HepG2 (cell line): ENCODE measurements around the gene TMEM214. TPM values are rescaled to one million over a fixed set of nuclear protein-coding genes. Genes with fewer than 3 reads are reported as not detected.

Experiments
- ATAD3A ChIP-seq: sonication (generic); formaldehyde crosslinking; IDR thresholded peaks from 2 replicates; pipeline ENCODE4 v1.4.0; 2020; ENCODE audit warnings: missing genetic modification reagents
- EP300 ChIP-seq, 3 experiments: sonication (generic) in 1 of 3; formaldehyde crosslinking in 1 of 3; IDR thresholded peaks; 2 replicates each; pipeline versions ENCODE4 v1.5.1 to v1.6.1; 2011 to 2020; ENCODE audit warnings: low read depth in 2 of 3, low read length in 2 of 3, borderline replicate concordance in 1 of 3, improper control_type of control experiment in 1 of 3, mild to moderate bottlenecking in 1 of 3, missing genetic modification reagents in 1 of 3, moderate library complexity in 1 of 3
- GFI1 ChIP-seq: sonication (generic); formaldehyde crosslinking; IDR thresholded peaks from 2 replicates; pipeline ENCODE4 v1.5.0; 2020; ENCODE audit warnings: missing genetic modification reagents, mild to moderate bottlenecking, borderline replicate concordance
- HDAC6 ChIP-seq: fragments of 200-600 bp; sonication (generic); IDR thresholded peaks from 2 replicates; pipeline ENCODE4 v1.7.0; 2017; ENCODE audit warnings: mild to moderate bottlenecking, antibody characterized with exemption, low read length, low read depth
- IRX3 ChIP-seq: sonication (generic); formaldehyde crosslinking; IDR thresholded peaks from 2 replicates; pipeline ENCODE4 v1.8.1; 2023; ENCODE audit warnings: mild to moderate bottlenecking, low read depth, missing genetic modification reagents, borderline replicate concordance
- MBNL3 ChIP-seq: fragments of 250-450 bp; sonication (Bioruptor Pico); conservative IDR thresholded peaks from 2 replicates; pipeline ENCODE4 v1.8.0; 2022; ENCODE audit warnings: mild to moderate bottlenecking, inconsistent platforms
- MED13 ChIP-seq: sonication (generic); formaldehyde crosslinking; IDR thresholded peaks from 2 replicates; pipeline ENCODE4 v1.5.0; 2020; ENCODE audit warnings: missing genetic modification reagents
- MTA3 ChIP-seq: sonication (generic); formaldehyde crosslinking; IDR thresholded peaks from 2 replicates; pipeline ENCODE4 v1.4.0; 2020; ENCODE audit warnings: missing genetic modification reagents
- PHF8 ChIP-seq: sonication (generic); formaldehyde crosslinking; IDR thresholded peaks from 2 replicates; pipeline ENCODE4 v1.5.0; 2020; ENCODE audit warnings: missing genetic modification reagents
- POLR2AphosphoS2 ChIP-seq: IDR thresholded peaks from 2 replicates; pipeline ENCODE4 v1.6.1; 2011; ENCODE audit warnings: low read depth, low read length, improper control_type of control experiment
- RARG ChIP-seq: sonication (generic); formaldehyde crosslinking; IDR thresholded peaks from 2 replicates; pipeline ENCODE4 v1.4.0; 2020; ENCODE audit warnings: low read depth, mild to moderate bottlenecking, missing genetic modification reagents
- ZNF124 ChIP-seq: sonication (generic); formaldehyde crosslinking; IDR thresholded peaks from 2 replicates; pipeline ENCODE4 v1.4.0; 2020; ENCODE audit warnings: missing genetic modification reagents
- ZNF343 ChIP-seq: sonication (generic); formaldehyde crosslinking; IDR thresholded peaks from 2 replicates; pipeline ENCODE4 v1.4.0; 2020; ENCODE audit warnings: mild to moderate bottlenecking, missing genetic modification reagents
- ZNF441 ChIP-seq: sonication (generic); formaldehyde crosslinking; IDR thresholded peaks from 2 replicates; pipeline ENCODE4 v1.7.0; 2021; ENCODE audit warnings: missing genetic modification reagents, borderline replicate concordance
- ZNF816 ChIP-seq: sonication (generic); formaldehyde crosslinking; IDR thresholded peaks from 2 replicates; pipeline ENCODE4 v1.8.0; 2022; ENCODE audit warnings: missing genetic modification reagents, mild to moderate bottlenecking, borderline replicate concordance
- polyA plus RNA-seq, 8 experiments: library from polyadenylated mRNA; depleted of rRNA in 3 of 8; stranded (reverse) in 7 of 8; unstranded in 1 of 8; fragments of >200 nt; fragmentation: Illumina TruSeq in 4 of 8; extraction: Trizol in 4 of 8; gene quantifications; 2 replicates each; pipeline versions ENCODE4 v1.2.1 to v1.2.3, GENCODE V29; 2011 to 2016; ENCODE audit warnings: low read depth in 4 of 8, missing spikeins in 1 of 8, mixed read lengths in 1 of 8; ENCODE audit not compliant: insufficient read depth in 1 of 8
- total RNA-seq, 5 experiments: library from RNA; depleted of rRNA; stranded (reverse); fragments of >200 nt; fragmentation: Illumina TruSeq; extraction: Trizol; gene quantifications; 2 replicates each; pipeline ENCODE4 v1.2.3, GENCODE V29; 2016; ENCODE audit warnings: low read depth in 1 of 5
- TF ChIP-seq, protein P1 (sequence below): sonication (generic); formaldehyde crosslinking; IDR thresholded peaks from 2 replicates; pipeline ENCODE4 v1.4.0; 2020; ENCODE audit warnings: missing genetic modification reagents
- TF ChIP-seq, protein P2 (sequence below): IDR thresholded peaks from 2 replicates; pipeline ENCODE4 v1.6.1; 2016; ENCODE audit warnings: mild to moderate bottlenecking
- TF ChIP-seq, protein P3 (sequence below): sonication (generic); IDR thresholded peaks from 2 replicates; pipeline ENCODE4 v1.6.1; 2016; ENCODE audit warnings: low read depth, borderline replicate concordance
- TF ChIP-seq, protein P4 (sequence below): sonication (generic); formaldehyde crosslinking; IDR thresholded peaks from 2 replicates; pipeline ENCODE4 v1.8.0; 2023; ENCODE audit warnings: mild to moderate bottlenecking, missing genetic modification reagents
- TF ChIP-seq, protein P5 (sequence below): sonication (generic); formaldehyde crosslinking; IDR thresholded peaks from 2 replicates; pipeline ENCODE4 v1.9.0; 2022; ENCODE audit warnings: low read depth, missing genetic modification reagents
- TF ChIP-seq, protein P6 (sequence below): sonication (generic); formaldehyde crosslinking; IDR thresholded peaks from 2 replicates; pipeline ENCODE4 v1.8.0; 2022; ENCODE audit warnings: mild to moderate bottlenecking, missing genetic modification reagents, moderate library complexity

The TMEM214 gene
- total and polyA plus RNA-seq, 2 of the 13 experiments (the other 11 are each of a cell fraction or from before 2014, with no cell fraction given) = 58.3 to 132 TPM

DNA sequence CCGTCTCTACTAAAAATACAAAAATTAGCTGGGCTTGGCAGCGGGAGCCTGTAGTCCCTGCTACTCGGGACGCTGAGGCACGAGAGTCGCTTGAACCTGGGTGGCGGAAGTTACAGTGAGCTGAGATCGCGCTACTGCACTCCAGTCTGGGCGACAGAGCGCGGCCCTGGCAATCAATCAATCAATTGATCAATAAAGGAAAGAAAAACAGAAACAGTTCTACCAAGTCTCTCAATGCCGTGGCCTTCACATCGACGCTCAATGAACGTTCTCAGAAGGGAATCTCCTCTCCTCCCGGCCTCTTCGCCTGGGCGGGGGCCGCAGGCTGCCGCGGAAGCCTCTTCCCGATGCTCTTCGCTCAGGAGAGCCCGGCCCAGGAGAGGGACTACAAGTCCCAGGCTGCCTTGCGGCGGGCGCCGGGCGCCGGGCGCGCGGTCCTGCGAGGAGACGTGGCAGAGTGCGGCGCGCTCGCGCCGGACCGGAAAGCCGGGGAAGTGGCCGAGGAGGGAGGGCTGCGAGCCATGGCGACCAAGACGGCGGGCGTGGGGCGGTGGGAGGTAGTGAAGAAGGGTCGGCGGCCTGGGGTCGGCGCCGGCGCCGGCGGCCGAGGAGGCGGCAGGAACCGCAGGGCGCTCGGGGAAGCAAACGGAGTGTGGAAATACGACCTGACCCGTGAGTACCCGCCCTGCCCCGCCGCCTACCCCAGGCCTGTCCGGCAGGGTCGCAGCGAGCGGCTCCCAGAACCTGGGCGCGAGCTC lies at the start of gene TMEM214 (continued):
- TF ChIP-seq, protein P1, sequence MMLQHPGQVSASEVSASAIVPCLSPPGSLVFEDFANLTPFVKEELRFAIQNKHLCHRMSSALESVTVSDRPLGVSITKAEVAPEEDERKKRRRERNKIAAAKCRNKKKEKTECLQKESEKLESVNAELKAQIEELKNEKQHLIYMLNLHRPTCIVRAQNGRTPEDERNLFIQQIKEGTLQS (CRISPR knock-in tag) = peak; percentile 21; the same call in 1 of the 2 replicates
- TF ChIP-seq POLR2AphosphoS2 (0 out of 2 replicates have a peak, but pooled peaks have one; percentile 50), ZNF816 (peak; percentile 99), ATAD3A (CRISPR knock-in tag) (no peak), MTA3 (CRISPR knock-in tag) (no peak), IRX3 (CRISPR knock-in tag) (no peak; the same call in 1 of the 2 replicates), ZNF441 (CRISPR knock-in tag) (peak; percentile 19; the same call in 1 of the 2 replicates), EP300 (IDR thresholded peaks at IDR 0.05; ENCODE audit: low read depth in 2 of 2, low read length in 2 of 2) (peak in 1 of 2 experiments; percentile 4; a peak in 1 of 4 replicates), EP300 (CRISPR knock-in tag; IDR thresholded peaks at IDR 0.05; ENCODE audit: borderline replicate concordance) (no peak), GFI1 (CRISPR knock-in tag) (peak; percentile 72), PHF8 (CRISPR knock-in tag) (peak; percentile 93), HDAC6 (no peak), ZNF343 (CRISPR knock-in tag) (peak; percentile 88), MED13 (CRISPR knock-in tag) (peak; percentile 51; the same call in 1 of the 2 replicates), MBNL3 (CRISPR knock-in tag) (no peak), RARG (CRISPR knock-in tag) (0 out of 2 replicates have a peak, but pooled peaks have one; percentile 53), ZNF124 (CRISPR knock-in tag) (peak; percentile 76)
- TF ChIP-seq, protein P2, sequence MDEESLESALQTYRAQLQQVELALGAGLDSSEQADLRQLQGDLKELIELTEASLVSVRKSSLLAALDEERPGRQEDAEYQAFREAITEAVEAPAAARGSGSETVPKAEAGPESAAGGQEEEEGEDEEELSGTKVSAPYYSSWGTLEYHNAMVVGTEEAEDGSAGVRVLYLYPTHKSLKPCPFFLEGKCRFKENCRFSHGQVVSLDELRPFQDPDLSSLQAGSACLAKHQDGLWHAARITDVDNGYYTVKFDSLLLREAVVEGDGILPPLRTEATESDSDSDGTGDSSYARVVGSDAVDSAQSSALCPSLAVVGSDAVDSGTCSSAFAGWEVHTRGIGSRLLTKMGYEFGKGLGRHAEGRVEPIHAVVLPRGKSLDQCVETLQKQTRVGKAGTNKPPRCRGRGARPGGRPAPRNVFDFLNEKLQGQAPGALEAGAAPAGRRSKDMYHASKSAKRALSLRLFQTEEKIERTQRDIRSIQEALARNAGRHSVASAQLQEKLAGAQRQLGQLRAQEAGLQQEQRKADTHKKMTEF (CRISPR knock-in tag) = peak; percentile 88
- TF ChIP-seq, protein P3, sequence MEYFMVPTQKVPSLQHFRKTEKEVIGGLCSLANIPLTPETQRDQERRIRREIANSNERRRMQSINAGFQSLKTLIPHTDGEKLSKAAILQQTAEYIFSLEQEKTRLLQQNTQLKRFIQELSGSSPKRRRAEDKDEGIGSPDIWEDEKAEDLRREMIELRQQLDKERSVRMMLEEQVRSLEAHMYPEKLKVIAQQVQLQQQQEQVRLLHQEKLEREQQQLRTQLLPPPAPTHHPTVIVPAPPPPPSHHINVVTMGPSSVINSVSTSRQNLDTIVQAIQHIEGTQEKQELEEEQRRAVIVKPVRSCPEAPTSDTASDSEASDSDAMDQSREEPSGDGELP = 0 out of 2 replicates have a peak, but pooled peaks have one; percentile 5
- TF ChIP-seq, protein P4, sequence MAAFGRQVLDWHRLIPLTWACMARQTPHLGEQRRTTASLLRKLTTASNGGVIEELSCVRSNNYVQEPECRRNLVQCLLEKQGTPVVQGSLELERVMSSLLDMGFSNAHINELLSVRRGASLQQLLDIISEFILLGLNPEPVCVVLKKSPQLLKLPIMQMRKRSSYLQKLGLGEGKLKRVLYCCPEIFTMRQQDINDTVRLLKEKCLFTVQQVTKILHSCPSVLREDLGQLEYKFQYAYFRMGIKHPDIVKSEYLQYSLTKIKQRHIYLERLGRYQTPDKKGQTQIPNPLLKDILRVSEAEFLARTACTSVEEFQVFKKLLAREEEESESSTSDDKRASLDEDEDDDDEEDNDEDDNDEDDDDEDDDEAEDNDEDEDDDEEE = peak; percentile 90; the same call in 1 of the 2 replicates
- TF ChIP-seq, protein P5, sequence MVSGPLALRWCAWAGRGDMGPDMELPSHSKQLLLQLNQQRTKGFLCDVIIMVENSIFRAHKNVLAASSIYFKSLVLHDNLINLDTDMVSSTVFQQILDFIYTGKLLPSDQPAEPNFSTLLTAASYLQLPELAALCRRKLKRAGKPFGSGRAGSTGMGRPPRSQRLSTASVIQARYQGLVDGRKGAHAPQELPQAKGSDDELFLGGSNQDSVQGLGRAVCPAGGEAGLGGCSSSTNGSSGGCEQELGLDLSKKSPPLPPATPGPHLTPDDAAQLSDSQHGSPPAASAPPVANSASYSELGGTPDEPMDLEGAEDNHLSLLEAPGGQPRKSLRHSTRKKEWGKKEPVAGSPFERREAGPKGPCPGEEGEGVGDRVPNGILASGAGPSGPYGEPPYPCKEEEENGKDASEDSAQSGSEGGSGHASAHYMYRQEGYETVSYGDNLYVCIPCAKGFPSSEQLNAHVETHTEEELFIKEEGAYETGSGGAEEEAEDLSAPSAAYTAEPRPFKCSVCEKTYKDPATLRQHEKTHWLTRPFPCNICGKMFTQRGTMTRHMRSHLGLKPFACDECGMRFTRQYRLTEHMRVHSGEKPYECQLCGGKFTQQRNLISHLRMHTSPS (CRISPR knock-in tag) = no peak
- TF ChIP-seq, protein P6, sequence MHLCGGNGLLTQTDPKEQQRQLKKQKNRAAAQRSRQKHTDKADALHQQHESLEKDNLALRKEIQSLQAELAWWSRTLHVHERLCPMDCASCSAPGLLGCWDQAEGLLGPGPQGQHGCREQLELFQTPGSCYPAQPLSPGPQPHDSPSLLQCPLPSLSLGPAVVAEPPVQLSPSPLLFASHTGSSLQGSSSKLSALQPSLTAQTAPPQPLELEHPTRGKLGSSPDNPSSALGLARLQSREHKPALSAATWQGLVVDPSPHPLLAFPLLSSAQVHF (CRISPR knock-in tag) = 0 out of 2 replicates have a peak, but pooled peaks have one; percentile 67
